Body of pancreas (tissue), 4 donors: Measurements from ENCODE around the gene CCDC137.

Source experiments
- POLR2A ChIP-seq, 3 donors: fragments of 450-650 bp; IDR thresholded peaks; one replicate each; pipeline ENCODE4 v1.6.1; 2016; ENCODE audit warnings: antibody characterized with exemption in 3 of 3, mild to moderate bottlenecking in 2 of 3
- TF ChIP-seq, protein P1 (sequence below), 7 experiments: fragments of 450-650 bp in 4 of 7; fragments of 200-600 bp in 3 of 7; sonication (generic) in 3 of 7; IDR thresholded peaks; one replicate each; pipeline ENCODE4 v1.5.1; 2016 to 2019; ENCODE audit warnings: antibody characterized with exemption in 7 of 7

GRCh38 chr17:81635973-81636504 lies 30.5 kb upstream of the CCDC137 start:
- TF ChIP-seq, protein P1, sequence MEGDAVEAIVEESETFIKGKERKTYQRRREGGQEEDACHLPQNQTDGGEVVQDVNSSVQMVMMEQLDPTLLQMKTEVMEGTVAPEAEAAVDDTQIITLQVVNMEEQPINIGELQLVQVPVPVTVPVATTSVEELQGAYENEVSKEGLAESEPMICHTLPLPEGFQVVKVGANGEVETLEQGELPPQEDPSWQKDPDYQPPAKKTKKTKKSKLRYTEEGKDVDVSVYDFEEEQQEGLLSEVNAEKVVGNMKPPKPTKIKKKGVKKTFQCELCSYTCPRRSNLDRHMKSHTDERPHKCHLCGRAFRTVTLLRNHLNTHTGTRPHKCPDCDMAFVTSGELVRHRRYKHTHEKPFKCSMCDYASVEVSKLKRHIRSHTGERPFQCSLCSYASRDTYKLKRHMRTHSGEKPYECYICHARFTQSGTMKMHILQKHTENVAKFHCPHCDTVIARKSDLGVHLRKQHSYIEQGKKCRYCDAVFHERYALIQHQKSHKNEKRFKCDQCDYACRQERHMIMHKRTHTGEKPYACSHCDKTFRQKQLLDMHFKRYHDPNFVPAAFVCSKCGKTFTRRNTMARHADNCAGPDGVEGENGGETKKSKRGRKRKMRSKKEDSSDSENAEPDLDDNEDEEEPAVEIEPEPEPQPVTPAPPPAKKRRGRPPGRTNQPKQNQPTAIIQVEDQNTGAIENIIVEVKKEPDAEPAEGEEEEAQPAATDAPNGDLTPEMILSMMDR (IDR thresholded peaks at IDR 0.05) = no peak
- TF ChIP-seq POLR2A (IDR thresholded peaks at IDR 0.05) = no peak
